DOHH2 (cell line): ENCODE data around the gene EVC2.

Experiments
- H3F3A ChIP-seq: fragments of 200-600 bp; sonication (generic), shearing (Covaris generic); 2 replicates; pipeline ENCODE4 v1.6.0; 2016; ENCODE audit warnings: antibody characterized with exemption, mild to moderate bottlenecking; ENCODE audit not compliant: control insufficient read depth, insufficient read depth
- H3K27ac ChIP-seq: fragments of 200-600 bp; sonication (generic); 2 replicates; pipeline ENCODE4 v1.5.1; 2014; ENCODE audit warnings: low read depth, mild to moderate bottlenecking, low read length, moderate library complexity
- H3K27me3 ChIP-seq: fragments of 200-600 bp; sonication (generic); 2 replicates; pipeline ENCODE4 v1.6.1; 2014; ENCODE audit warnings: mild to moderate bottlenecking, low read length, mixed read lengths; ENCODE audit not compliant: control insufficient read depth
- H3K36me3 ChIP-seq: fragments of 200-600 bp; sonication (generic); 2 replicates; pipeline ENCODE4 v1.6.1; 2014; ENCODE audit warnings: mild to moderate bottlenecking, low read length, moderate library complexity, mixed read lengths; ENCODE audit not compliant: control insufficient read depth
- H3K4me1 ChIP-seq: fragments of 200-600 bp; sonication (generic); 2 replicates; pipeline ENCODE4 v1.6.1; 2014; ENCODE audit warnings: mild to moderate bottlenecking, low read length, mixed read lengths; ENCODE audit not compliant: control insufficient read depth
- H3K4me2 ChIP-seq: fragments of 200-600 bp; sonication (generic); 2 replicates; pipeline ENCODE4 v1.6.0; 2014; ENCODE audit warnings: mild to moderate bottlenecking, low read length, moderate library complexity
- H3K4me3 ChIP-seq: fragments of 200-600 bp; sonication (generic); 2 replicates; pipeline ENCODE4 v1.5.1; 2014; ENCODE audit warnings: mild to moderate bottlenecking, low read length, mixed read lengths
- H3K79me2 ChIP-seq: fragments of 200-600 bp; sonication (generic); 2 replicates; pipeline ENCODE4 v1.6.1; 2014; ENCODE audit warnings: mild to moderate bottlenecking, low read length, mixed read lengths; ENCODE audit not compliant: control insufficient read depth
- H3K9me2 ChIP-seq: fragments of 200-600 bp; sonication (generic); replicated peaks from 2 replicates; pipeline ENCODE4 v1.6.1; 2014; ENCODE audit warnings: mild to moderate bottlenecking, low read length, mixed read lengths; ENCODE audit not compliant: control insufficient read depth
- H3K9me3 ChIP-seq: fragments of 200-600 bp; sonication (generic); 2 replicates; pipeline ENCODE4 v1.6.1; 2014; ENCODE audit warnings: antibody characterized with exemption, low read length, mixed read lengths; ENCODE audit not compliant: control insufficient read depth, insufficient read depth
- H4K20me1 ChIP-seq: fragments of 200-600 bp; sonication (generic); 2 replicates; pipeline ENCODE4 v1.6.0; 2014; ENCODE audit warnings: low read depth, mild to moderate bottlenecking, antibody characterized with exemption, low read length, moderate library complexity; ENCODE audit not compliant: control insufficient read depth, insufficient read depth
- CTCF ChIP-seq: fragments of 200-600 bp; sonication (generic); IDR thresholded peaks from one replicate; pipeline ENCODE4 v1.5.1; 2014; ENCODE audit warnings: antibody characterized with exemption, mild to moderate bottlenecking, low read depth, low read length; ENCODE audit not compliant: poor library complexity, severe bottlenecking
- EZH2phosphoT487 ChIP-seq: fragments of 200-600 bp; sonication (generic); IDR thresholded peaks from 2 replicates; pipeline ENCODE4 v1.6.1; 2017; ENCODE audit warnings: borderline replicate concordance, mild to moderate bottlenecking, antibody characterized with exemption, low read length, moderate library complexity, mixed read lengths

The EVC2 gene

GRCh38 chr4:5588046-5588445, 120.3 kb downstream of the EVC2 start:
- no peak overlapping the region for H3K27ac ChIP-seq
- H3K9me3 ChIP-seq = no peaks in the 10 kb centered on the region
- H3F3A ChIP-seq = no peaks in the 10 kb centered on the region
- no peak for TF ChIP-seq EZH2phosphoT487
- TF ChIP-seq CTCF = no peak
- no peaks in the 10 kb centered on the region for H3K79me2 ChIP-seq
- H3K36me3 ChIP-seq = no peaks in the 10 kb centered on the region
- H3K4me3 ChIP-seq = no peak overlapping the region
- H3K4me2 ChIP-seq = no peak overlapping the region
- no peaks in the 10 kb centered on the region for H3K9me2 ChIP-seq
- no peaks in the 10 kb centered on the region for H3K4me1 ChIP-seq
- no peaks in the 10 kb centered on the region for H3K27me3 ChIP-seq
- H4K20me1 ChIP-seq = no peaks in the 10 kb centered on the region

GRCh38 chr4:5575941-5576340, 132.4 kb downstream of the EVC2 start:
- H3K4me3 ChIP-seq = no peak overlapping the region
- H3K9me3 ChIP-seq = no peaks in the 10 kb centered on the region

GRCh38 chr4:5574386-5574785, 134.0 kb downstream of the EVC2 start:
- Histone ChIP-seq H3K27me3 (no peaks in the 10 kb centered on the region), H3K79me2 (no peaks in the 10 kb centered on the region), H3K9me3 (no peaks in the 10 kb centered on the region), H3K9me2 (no peaks in the 10 kb centered on the region), H3K36me3 (no peaks in the 10 kb centered on the region), H3K4me3 (no peak overlapping the region), H4K20me1 (no peaks in the 10 kb centered on the region), H3K4me2 (no peak overlapping the region), H3F3A (no peaks in the 10 kb centered on the region), H3K27ac (no peak overlapping the region), H3K4me1 (no peaks in the 10 kb centered on the region)
- TF ChIP-seq CTCF = no peak
- TF ChIP-seq EZH2phosphoT487 = no peak

More at GRCh38 chr4:5575941-5576340, 132.4 kb downstream of the EVC2 start:
- Histone ChIP-seq H3F3A (no peaks in the 10 kb centered on the region), H3K9me2 (no peaks in the 10 kb centered on the region), H3K79me2 (no peaks in the 10 kb centered on the region), H3K27ac (no peak overlapping the region), H3K4me1 (no peaks in the 10 kb centered on the region), H4K20me1 (no peaks in the 10 kb centered on the region), H3K27me3 (no peaks in the 10 kb centered on the region), H3K4me2 (no peak overlapping the region), H3K36me3 (no peaks in the 10 kb centered on the region)
- TF ChIP-seq EZH2phosphoT487 (no peak), CTCF (no peak)

- H3K79me2 ChIP-seq = no peaks in the 10 kb centered on the region
- no peak overlapping the region for H3K27ac ChIP-seq
- H3K27me3 ChIP-seq = no peaks in the 10 kb centered on the region
- H3K4me1 ChIP-seq = no peaks in the 10 kb centered on the region
- no peak overlapping the region for H3K4me2 ChIP-seq
- H3F3A ChIP-seq = no peaks in the 10 kb centered on the region
- no peaks in the 10 kb centered on the region for H3K9me2 ChIP-seq
- TF ChIP-seq EZH2phosphoT487 (no peak), CTCF (no peak)
- no peaks in the 10 kb centered on the region for H3K36me3 ChIP-seq
- H4K20me1 ChIP-seq = no peaks in the 10 kb centered on the region
- H3K9me3 ChIP-seq = no peaks in the 10 kb centered on the region
- H3K4me3 ChIP-seq = no peak overlapping the region
Measured at GRCh38 chr4:5573965-5574364, 134.4 kb downstream of the EVC2 start.
